ENCODE results near the gene WIPF1.

GRCh38 chr2:174580951-174581350 lies 16.7 kb downstream of the WIPF1 start:
- no peak for TF ChIP-seq CTCF (IDR thresholded peaks at IDR 0.05)
- no peak for TF ChIP-seq POLR2A (IDR thresholded peaks at IDR 0.05)
